Activated CD4-positive, alpha-beta T cell treated with anti-CD3 and anti-CD28 coated beads, Interleukin-10, Interleukin-2, amounts not matched to agents 100 ng/mL and 50 ng/mL, durations not matched to agents 16 hours and 8 hours (primary cell): ENCODE measurements around the gene RUVBL1.

Source experiments
- DNase-seq: peaks from one replicate; pipeline ENCODE4 v3.0.0-alpha.2; 2020

The RUVBL1 gene

DNA sequence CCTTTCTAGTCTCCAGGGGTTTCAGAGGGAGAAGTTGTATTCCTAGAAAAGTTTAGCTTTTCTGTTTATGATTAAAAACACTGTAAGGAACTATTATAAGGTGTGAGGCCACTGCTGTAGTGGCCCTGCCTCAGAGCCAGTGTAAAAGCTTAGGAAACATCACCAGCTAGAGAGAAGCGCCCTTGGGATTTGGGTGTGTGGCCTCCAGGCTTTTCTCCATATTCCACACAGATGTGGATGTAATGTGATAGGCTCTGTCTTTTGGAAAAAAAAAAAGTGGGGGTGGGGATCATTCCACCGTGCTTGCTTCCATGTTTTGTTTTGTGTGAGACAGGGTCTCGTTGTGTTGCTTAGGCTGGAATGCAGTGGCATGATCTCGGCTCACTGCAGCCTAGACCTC, 57.5 kb downstream of the RUVBL1 start:
- DNase-seq: no peak

DNA sequence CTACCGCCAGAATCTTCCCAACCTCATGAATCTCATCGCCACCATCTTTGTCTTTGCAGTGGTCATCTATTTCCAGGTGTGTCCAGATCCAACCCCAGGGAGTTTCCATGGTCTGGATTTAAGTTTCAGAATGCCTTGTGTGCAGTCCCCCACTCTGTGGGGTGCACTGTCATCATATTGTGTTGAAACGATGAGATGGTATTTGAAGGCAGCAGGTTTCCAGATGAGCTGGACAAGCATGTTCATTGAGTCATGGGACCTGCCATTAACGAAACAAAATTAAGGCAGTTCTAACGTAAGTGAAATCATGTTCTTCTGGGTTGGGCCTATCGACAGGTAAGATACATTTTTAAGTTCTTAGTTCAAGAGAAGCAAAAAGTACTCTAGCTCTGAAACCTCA, 58.6 kb downstream of the RUVBL1 start:
- no peak for DNase-seq

DNA sequence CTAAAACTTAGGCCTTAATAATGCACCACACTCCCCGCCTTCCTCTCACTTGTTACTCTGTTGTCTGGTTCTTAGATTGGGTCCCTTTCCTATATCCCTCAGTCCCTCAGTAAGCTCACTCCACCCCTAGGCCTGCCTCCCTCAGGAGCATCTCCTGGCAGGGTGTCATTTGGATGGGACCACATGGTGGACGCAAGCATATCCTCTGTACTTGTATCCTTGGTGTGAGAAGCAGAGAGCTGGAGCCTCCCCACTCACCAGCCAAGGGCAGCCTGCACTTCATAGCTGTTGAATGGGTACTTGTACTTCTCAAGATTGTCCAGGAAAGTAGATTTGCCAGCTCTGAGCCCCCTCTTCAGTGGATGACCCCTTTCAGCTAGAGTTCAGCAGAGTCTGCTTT, 59.7 kb downstream of the RUVBL1 start:
- no peak for DNase-seq

DNA sequence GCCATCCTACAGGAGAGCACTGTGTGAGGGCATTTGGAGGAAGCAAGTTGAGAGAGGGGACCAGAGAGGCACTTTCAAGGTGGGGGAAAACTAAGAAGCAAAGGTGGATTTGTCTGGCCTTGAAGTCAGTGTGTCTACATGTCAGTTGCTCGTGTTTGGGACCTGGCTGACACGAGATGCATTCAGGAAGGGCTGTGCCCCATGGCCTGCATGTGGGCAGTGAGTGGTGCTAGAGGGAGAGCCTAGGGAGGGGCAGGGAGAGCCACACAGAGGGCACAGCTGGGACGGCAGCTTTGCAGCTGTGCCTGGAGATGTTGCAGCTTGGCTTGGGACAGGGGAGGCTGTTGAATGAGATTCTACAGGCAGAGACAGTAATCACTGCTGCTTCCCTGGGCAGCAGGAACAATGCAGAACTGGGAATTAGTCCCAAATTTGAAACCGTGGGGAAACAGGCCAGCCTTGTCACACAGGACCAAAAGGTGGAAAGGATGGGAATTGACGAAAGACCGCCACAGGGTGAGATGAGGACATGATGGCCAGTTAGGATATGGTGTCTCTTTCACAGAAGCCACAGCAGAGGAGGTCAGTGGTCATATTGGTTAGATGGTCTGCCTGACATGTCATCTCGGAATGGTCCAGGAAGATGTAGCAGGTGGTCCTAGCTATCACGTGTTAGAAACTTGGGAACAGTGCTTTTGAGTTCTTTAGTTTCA, 61.4 kb downstream of the RUVBL1 start:
- no peak for DNase-seq

DNA sequence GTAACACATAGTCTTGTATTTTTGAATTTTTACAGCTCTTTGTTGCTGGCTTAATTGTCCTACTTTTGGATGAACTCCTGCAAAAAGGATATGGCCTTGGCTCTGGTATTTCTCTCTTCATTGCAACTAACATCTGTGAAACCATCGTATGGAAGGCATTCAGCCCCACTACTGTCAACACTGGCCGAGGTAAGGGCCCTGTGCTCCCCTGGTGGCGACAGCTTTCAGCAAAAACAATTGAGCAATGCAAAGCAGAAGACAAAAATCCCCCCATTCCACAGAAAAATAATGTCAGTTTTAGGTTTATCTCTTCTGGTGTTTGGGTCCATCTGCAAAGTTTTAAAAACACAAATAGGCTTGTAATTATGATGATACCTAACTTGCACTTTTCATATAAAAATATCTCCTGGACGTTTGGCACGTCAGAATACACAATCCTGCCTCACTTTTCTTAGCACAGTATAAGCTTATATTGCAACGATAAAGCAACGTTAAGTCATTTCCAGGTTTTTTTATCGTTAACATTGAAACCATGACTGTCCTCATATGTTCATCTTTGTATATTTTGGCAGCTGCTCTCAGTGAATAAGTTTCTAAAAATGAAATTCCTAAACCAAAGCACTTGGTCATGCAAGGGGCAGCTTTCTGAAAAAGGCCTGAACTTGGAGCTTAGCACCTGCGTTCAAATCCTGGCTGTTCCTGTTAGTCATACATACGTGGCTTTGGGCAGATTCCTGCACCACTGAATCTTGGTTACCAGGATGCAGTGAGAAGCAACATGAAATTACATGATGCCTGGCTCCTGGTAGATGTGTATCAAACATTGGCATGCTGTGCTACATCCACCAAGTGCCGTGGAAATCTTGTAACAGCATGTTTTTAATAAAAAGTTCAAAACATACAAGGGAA, 62.9 kb downstream of the RUVBL1 start:
- no peak for DNase-seq

DNA sequence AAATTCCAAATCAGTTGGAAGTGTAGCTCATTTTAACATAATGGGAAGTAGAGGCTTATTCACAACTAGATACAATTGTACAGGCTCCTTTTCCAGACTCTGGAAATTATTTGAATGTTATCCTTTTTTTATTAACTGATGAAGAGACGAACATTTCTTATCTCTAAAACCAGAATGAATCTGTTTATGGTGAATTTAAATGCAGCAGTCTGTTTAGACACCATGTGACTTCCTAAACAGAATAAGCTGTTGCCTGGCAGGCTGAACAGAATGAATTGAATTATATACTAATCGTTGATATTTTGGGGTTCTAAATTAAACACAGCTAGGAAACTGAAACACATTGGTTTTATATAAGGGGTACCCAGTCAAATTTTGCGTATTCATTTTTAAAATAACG, 67.4 kb downstream of the RUVBL1 start:
- DNase-seq: no peak

DNA sequence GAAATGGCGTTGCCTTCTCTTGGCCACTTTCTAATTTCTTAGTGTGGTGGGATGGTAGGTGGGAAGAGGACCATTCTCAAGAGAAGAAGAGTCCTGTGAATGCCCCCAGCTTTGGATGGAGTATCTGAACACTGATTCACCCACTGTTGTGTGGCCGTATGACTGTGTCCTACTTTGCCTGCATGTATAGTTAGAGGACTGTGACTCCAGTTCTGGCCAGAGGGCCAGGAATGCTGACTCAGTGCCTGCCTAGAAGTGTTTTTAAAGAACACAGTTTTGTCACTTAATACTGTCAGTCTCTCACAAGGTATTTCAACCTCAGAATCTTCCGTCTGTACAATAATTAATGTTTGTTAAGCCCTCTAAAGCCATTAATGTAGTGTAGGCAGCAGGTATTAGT, 69.2 kb downstream of the RUVBL1 start:
- peak; percentile 28 for DNase-seq

DNA sequence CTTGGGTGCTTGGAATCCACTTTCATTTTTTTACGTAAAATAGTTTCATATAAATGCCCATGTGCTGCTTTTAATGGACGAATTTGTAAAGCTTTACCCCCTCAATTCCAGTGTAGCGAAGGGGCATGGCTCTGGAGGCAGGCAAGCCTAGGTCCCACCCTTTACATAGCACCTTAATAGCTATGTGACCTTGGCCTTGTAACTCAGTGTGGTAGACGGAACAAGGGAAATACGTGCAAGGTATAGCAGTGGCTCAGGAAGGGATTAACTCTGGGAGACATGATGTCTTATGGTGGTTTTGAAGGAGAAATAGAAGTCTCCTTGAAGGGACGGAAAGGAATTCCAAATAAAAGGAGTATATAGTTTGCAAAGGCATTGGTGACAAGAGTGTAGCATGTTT, 70.0 kb downstream of the RUVBL1 start:
- DNase-seq: no peak

DNA sequence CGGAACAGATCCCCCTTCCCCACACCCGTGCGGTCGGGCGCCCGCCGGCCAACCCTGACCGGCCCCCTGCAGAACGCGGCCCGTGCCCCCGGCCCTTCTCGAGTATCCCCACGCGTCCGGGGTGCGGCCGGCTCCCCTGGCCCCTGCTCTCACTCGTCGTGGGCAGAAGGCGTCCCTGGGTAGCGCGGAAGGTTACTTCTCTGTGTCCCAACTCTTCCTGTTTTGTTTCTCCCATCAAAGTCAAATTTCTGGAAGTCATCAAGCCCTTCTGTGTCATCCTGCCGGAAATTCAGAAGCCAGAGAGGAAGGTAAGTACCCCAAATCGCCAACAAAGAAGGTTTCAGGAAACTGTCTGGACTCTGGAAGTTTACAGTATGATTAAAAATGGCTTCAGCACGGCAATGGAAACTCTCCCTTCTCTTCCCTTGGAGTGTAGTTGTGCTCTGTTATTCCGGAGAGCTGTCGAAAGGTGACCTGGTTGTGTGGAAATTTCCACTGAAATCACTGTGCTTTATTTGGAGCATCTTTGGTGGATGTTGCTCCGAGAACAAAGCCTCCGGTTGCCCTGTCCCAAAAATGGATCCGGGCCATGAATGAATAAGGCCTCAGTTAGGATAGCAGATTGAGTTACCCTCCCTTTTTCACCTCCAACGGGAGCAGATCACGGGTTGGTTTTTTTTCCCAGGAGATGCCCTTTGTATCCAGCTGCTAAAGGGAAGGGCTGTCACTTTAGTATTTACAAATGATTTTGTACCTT, 70.8 kb downstream of the RUVBL1 start:
- DNase-seq: no peak

DNA sequence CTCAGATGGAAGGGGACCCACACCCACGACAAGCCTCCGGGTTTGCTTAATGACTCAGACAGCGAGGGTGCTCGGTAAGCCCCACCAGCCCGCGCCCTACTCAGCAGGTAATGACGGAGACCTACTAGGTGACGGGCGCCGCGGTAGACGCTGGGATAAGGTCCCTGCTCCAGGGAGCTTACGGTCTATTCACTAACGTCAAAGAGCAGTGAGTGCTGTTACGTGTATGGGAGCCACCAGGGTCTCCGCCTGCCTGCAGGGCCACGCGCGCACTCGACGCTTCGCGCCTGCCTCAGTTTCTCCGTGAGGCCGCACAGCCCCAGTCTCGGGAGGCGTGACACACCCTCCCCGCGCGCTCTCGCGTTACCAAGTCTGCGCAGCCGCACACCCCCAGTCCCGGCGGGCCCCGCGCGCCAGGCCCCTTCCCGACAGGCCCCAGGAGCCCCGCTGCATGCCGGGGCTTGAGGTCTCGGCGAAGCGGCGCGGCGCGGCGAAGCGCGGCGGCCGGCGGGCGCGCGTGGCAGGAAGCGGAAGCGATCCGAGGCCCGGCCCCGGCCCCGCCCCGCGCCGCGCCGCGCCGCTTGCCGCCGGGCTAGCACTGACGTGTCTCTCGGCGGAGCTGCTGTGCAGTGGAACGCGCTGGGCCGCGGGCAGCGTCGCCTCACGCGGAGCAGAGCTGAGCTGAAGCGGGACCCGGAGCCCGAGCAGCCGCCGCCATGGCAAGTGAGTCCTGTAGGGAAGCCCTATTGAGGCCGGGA, 71.6 kb downstream of the RUVBL1 start, which contains the start of gene SEC61A1:
Gene SEC61A1, plus strand, starts transcription at position 601 of the 758 bp plus-strand sequence. Its CDS starts 116 bp downstream, at position 717.
- DNase-seq: peak; percentile 97

DNA sequence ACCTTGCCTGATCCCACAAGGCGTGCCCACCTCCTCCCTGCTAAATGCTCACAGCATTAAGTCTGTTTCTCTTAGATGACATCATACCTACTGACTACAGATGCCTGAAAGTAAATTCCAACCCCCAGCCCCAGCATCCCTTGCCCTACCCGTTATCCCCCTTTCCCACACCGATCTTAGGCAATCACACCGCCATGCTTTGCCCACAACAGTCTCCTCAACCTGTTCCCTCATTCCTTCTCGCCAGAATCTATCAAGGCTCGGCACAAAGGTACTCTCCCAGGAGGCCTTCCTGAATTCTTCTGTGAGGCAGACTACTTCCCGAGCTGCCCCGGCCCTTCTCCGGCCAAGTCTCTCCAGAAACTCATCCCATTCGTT, 72.2 kb downstream of the RUVBL1 start:
- no peak for DNase-seq

DNA sequence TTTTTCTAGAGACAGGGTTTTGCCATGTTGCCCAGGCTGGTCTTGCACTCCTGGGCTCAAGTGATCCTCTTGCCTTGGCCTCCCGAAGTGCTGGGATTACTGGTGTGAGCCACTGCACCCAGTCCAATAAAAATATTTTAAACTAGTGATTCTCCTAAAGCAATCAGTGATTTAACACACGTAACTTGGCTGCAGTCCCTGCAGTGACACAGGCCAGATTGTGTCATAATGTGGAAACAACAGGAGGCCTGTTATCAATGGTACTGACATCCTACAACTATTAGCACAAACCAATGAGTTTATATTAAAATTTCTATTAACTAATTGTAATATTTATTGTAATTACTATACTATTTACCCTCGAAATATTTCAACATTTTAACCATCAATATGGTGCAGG, 73.0 kb downstream of the RUVBL1 start:
- no peak for DNase-seq

DNA sequence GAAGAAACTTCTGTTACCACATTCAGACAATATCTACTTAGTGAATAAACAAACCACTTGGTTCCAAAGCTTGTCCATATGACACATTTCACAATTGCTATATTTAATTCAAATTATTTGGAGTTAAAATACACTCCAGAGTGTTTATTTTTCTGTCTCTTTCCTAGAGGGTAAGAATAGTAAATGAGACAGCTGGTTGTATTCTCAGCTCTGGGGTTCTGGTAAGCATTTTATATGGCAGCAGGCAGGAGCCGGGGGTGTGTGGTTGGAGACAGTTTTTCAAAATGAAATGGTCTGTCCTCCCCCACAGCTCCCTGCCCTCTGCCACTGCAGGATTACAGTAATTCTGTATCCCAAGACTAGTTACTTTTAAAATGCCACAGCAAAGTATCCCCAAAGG, 82.3 kb downstream of the RUVBL1 start:
- no peak for DNase-seq

DNA sequence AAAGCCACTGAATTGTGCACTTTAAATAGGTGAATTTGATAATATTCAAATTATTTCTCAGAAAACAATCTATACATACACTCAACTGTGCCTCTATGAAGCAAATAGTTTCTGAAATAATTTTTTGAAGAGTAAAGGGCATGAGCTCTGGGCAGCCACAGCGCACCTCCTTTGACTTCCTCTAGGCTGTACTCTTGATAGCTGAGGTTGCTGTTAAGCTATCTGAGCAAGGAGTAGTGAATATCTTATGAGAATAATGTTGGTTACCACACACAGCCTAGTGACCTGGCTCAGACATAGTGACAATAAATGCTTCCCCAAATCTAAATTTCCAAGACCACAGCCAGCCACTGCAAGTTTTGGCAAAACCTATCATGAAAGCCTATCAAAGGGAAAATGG, 83.0 kb downstream of the RUVBL1 start:
- DNase-seq: no peak

DNA sequence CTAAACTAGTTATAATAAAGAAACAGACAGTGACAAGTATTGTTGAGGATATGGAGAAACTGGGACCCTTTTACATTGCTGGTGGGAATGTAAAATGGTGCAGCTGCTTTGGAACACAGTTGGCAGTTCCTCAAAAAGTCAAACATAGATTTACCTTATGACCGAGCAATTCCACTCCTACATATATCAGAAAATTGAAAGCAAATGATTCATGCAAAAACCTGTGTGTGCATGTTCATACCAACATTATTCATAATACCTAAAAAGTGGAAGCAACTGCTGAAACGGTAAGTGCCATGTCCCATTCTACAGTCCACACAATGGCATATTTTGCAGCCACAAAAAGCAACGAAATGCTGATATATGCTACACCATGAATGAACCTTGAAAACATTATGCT, 83.6 kb downstream of the RUVBL1 start:
- DNase-seq: no peak

DNA sequence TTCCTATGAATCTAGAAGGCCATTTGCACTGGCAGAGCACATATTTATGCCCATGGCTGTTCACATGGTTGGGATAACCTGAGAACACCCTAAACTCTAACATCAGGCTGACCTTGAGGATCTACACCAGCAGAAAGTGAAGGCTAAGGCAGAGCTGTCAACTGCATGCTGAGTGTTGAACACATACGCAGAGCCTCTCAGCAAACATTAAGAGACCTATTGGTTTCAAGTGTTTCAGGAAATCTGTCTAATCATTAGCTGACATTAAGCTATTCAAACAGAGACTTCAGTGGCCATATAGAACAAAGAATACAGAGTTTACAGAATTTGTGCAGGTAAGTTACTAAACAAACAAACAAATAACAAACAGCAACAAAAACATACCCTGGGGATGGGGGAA, 87.5 kb downstream of the RUVBL1 start:
- DNase-seq: no peak

DNA sequence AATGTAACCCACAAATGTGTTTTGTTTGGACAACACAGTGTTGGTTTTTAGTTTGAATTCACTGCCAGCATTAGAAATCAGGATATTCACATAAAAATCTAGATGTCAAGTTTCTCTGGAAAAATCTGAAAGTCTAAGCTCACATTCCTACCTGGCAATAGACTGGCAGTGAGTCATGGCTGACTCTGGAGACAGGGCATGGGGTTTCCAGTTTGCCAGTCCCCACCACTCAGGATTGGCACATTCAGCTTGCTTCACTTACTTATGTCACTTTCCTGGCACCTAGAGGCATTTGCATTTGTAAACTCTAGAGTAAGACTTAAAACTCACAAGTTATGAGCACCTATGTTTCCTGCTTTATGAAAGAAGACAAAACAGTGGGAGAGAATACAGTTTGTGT, 90.5 kb downstream of the RUVBL1 start:
- no peak for DNase-seq
